Measurements from ENCODE around the gene POU3F4.

POU3F4 gene

GRCh38 chrX:83508006-83508405 is at the start of gene POU3F4:
Gene POU3F4, plus strand, starts transcription at chrX:83508290. Its CDS starts 35 bp downstream, at chrX:83508325.
- DNase-seq: no peak

DNA sequence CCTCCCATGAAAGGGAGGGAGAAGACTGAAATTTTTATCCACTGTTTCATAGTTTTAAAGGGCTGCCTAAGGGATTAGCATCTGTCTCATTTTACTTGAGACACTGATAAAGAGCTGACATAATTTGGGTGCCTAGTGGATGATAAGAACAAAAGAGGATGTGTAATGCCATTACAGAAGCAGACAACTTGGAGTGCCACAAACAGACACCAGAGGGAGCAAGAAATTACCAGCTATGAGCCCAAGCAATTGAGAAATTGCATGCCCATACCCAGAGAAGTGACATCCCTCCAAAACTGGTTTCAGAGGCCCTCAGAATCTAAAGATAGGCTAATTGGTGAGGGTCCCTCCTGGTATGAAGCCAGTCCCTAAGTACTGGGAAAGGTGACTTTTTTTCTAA is 38.5 kb upstream of the POU3F4 start:
- no peak for DNase-seq

DNA sequence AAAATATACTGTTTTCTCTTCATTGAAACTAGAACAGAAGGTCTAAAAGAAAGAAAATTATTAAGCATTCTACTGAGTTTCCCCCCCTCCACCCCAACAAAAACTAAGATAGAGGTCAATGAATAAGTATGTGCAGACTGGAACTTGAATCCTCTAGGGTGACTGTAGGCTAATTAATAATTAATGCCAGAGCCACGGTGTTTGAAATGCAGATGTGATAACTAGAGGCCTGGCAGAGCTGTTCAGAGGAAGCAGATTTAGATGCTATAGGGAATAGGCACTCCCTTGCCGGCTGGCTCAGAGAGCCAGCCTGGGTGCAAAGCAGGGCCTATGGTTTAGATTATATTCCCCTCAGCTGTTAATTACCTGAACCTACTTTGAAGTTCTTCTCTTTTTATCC is 12.2 kb upstream of the POU3F4 start:
- no peak for DNase-seq

DNA sequence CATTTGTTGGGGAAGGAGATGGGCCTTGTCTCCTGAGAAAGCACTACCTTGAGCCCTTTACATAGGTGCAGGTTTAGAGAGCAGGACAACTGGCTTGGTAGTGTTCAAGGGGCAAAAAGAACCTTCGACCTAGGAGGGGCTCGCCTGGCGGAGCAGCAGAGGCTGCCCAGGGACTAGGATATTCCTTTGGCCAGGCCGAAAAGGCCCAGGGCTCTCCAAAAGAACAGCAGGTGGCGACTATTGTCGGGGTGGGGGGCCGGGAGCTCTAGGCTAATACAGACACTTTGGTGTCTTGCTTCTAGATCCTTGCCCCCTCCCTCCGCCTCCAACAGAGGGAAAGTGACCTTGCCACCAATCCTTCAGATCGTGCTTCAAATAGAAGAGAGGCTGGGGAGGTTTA is 7.1 kb upstream of the POU3F4 start:
- DNase-seq: no peak

DNA sequence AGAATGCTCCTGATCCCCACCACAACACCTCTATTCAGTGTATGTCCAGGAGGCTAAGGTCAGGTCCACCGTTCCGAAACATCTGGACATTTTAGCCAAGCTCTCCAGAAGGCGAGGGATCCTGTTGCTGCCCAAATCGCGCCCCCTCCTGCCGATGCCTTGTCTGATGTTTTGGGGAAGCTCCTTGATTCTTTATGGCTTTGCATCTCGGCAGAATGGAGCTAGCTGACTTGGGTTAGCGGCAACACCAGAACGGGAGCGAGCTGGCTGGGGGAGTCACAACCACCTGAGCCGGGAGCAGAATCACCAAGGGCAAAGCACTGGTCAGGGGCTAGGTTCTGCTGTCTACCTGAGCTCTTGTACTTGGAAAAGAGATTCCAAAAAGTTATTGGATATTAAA is 6.6 kb upstream of the POU3F4 start:
- no peak for DNase-seq

GRCh38 chrX:83504721-83505479 is 3.2 kb upstream of the POU3F4 start:
- DNase-seq: no peak

DNA sequence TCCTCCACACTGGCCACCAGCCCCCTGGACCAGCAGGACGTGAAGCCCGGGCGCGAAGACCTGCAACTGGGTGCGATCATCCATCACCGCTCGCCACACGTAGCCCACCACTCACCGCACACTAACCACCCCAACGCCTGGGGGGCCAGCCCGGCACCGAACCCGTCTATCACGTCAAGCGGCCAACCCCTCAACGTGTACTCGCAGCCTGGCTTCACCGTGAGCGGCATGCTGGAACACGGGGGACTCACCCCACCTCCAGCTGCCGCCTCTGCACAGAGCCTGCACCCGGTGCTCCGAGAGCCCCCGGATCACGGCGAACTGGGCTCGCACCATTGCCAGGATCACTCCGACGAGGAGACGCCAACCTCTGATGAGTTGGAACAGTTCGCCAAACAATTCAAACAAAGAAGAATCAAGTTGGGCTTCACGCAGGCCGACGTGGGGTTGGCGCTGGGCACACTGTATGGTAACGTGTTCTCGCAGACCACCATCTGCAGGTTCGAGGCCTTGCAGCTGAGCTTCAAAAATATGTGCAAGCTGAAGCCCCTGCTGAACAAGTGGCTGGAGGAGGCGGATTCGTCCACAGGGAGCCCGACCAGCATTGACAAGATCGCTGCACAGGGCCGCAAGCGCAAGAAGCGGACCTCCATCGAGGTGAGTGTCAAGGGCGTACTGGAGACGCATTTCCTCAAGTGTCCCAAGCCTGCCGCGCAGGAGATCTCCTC is 600 bp downstream of the POU3F4 start:
- DNase-seq: no peak

DNA sequence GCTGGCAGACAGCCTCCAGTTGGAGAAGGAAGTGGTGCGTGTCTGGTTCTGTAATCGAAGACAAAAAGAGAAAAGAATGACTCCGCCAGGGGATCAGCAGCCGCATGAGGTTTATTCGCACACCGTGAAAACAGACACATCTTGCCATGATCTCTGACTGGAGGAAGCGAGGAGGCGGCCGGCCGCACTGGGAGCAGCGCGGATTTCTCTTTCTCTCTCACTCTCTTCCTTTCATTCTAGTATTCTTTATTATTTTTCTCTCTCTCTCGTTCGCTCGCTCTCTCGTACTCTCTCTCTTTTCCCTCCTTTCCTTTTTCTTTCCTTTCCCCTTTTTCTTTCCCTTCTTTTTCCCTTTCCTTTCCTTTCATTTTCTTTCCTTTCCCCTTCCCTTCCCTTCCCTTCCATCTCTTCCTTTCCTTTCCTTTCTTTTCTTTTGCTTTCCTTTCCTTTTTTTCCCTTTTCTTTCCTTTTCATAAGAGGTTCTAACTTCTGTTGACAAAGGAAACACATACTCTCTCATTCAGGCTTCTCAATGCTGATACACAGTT is 1.2 kb downstream of the POU3F4 start:
- DNase-seq: no peak

DNA sequence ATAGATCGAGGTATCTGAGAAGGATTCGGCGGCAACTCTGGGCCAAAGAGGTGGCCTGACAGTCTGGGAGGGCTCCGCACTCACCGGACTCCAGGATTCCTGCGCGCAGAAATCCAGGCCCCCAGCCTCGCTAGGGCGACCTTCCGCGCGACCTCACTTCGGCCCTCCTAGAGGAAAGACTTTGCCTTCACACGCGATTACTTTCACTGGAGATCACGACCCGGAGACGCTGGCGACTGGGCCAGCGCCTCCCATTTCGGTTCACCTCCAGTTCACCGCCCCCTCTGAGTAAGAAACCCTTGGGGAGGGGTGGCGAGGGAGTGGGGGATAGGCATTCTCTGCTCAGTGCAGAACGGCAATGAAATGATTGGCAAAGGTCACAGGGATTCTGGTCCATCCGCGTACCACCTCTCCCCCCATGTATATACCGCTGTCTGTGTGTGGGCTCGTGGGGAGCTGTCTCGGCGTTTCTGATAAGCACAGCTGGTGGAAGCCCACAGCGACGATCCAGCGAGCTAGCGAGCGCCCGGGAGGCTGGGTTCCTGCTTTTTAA is 2.5 kb downstream of the POU3F4 start:
- no peak for DNase-seq

GRCh38 chrX:83511208-83511607 is 3.1 kb downstream of the POU3F4 start:
- DNase-seq: no peak

GRCh38 chrX:83512111-83512510 is 4.0 kb downstream of the POU3F4 start:
- no peak for DNase-seq

- DNase-seq: no peak
Observed at GRCh38 chrX:83516597-83516996, 8.5 kb downstream of the POU3F4 start.

DNA sequence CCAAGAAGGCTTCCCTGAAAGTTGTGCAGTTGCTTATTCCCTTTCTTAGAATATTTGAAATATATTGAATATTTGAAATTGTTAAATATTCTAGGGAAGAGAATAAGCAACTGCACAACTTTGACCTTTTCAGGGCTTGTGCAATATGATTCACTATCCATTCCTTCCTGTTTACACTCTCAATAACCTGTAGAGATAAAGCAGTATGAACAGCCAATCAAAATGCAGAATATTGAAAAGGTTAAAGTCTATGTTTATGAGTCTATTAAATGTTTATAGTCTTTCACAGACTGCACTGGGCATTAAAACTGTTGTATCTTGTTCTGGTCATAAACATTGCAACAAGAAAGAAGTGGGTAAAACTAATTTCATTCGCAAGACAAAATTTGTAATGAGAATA is 13.8 kb downstream of the POU3F4 start:
- DNase-seq: no peak

- DNase-seq: no peak
Observed at GRCh38 chrX:83529950-83530349, 21.9 kb downstream of the POU3F4 start.

GRCh38 chrX:83535417-83536196 is 27.5 kb downstream of the POU3F4 start:
- no peak for DNase-seq
